RPMI8226 (cell line): ENCODE measurements around the gene C1orf122.

Source experiments
- DNase-seq: peaks from one replicate; pipeline ENCODE4 v3.0.0-alpha.2; 2015

Gene C1orf122

DNA sequence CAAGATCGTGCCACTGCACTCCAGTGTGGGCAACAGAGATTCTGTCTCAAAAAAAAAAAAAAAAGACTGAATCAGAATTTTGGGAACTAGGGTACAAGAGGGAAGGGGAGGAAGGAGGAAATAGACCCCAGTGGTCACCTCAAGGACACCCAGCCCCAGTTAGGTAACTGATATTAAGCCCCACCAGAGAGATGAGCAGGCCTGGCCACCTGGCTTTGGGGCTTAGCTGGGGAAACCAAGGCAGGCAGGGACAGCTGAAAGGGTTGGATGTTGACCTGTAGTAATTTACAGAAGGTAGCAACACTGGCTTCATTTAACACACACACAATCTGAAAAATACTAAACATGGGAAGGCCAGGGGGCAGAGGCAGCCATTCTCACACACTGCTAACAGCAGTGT lies 5.2 kb upstream of the C1orf122 start:
- no peak for DNase-seq

DNA sequence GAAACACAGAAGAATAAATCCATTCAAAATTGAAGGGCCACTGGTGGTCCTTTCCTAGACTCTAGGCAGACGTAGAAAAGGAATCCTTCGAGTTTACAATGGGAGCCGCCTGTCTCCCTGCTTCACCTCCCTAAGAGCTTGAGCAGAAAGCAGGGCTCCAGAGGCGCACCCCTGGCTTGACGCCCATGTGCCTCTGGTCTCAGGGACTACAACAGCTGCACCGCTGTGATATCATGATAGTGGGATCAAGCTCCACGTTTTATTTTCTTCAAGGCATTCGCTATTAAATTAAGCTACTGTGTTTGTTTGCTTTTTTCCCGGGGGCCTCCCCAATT lies 403 bp upstream of the C1orf122 start:
- DNase-seq, result no peak

DNA sequence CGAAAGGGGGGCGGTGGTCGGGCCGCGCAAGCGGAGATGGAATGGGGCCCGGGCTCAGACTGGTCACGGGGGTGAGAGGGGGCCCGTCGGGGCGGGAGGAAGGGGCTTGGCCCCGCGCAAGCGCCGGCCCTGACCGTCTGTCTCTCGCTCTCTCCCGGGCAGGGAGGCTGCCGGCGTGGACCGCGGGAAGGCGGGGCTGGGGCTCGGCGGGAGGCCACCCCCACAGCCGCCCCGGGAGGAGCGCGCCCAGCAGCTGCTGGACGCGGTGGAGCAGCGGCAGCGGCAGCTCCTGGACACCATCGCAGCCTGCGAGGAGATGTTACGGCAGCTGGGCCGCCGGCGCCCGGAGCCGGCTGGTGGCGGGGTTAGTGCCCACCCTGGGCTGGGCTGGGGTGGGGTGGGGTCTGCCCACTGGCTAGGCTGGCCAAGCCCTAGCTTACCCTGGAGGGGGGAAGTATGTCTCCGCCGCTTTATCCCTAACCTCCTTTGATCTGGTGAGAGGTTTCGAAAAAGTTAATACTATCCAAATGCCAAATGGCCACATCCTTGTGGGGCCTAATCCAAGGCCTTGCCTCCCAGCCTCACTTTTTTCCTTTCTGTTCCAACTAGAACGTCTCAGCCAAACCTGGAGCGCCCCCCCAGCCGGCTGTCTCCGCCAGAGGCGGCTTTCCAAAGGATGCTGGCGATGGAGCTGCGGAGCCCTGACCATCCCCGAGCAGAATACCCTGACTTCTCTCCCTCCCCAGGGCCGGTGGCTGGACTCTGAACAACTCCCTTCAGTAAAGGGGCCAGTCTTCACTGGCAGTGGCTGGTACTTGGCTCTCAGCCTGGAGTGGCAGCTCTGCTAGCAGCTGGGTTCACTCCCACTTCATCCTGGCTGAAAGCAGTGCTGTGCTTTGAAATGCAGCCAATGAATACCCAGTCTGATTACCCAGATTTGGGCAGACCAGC lies 1.1 kb downstream of the C1orf122 start:
- peak; percentile 84 for DNase-seq

DNA sequence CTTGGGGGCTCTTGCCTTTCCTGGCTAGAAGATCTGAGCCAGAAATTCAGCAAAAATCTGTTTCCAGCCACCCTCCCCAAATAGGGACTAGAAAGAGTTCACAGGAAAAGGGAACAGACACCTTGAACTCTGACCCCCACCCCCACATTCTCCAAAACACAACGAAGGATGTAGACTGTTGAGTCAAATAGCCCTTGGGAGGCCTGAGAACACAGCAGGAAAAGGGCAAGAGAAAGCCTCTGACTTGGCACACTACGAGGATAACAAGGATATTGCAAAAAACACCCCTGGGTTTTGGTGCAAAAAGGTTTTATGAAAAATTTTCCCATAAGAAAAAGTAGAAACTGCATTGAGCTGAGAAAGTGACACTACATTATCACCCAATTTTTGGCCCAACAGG lies 2.4 kb downstream of the C1orf122 start:
- DNase-seq, result no peak

DNA sequence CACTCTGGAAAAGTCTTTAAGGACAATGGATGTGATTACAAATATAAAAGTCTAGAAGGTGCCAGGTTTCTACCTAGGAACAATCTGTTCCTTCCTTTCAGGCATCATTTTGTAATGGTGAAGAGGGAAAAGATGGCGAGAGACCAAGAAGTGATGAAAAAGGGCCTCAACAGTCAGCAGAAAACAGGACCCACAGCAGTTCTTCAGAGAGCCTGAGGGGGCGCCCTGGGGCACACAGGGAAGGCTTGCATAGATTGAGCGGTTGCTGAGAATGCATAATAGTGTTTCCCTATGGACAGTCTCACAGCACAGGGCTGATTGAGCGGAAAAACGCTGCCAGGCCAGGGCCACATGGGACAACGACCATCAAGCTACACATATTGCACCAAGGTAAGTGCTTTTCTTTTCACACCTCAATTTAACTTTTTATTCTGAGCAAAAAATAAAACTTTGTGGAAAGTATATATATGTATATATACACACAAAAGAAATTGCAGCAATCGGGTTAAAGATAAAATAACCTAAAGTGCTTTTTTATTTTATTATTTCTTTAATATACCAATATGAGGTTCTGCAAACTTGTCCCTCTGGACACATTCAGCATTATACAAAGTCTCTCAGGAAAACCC lies 3.6 kb downstream of the C1orf122 start:
- DNase-seq, result peak; percentile 88

DNA sequence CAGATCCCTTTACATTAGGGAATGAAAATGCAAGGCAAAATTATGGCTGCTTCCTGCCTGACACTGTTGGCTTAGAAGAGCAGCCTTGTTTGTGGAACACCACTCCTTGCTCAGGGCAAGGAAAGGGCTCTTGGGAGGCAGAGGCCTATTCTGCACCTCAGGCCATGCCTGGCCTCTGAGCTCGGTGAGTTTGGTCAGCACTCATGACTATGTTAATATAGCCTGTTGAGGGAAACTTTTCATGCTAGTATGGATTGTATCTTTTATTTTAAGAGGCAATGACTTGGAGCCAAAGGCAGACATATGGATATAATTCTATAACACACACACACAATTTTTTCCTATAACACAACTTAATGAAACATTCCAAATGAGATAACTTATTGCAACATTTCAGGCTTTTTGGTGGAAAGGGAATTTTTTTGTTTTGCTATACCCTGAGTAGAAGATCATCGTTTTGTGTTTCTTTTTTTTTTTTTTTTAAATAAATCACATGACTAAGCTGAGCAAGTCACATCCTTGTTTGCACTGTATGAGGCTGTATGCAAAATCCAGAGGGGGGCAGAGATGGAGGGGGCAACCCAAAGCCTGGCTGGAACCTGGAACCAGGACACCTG lies 6.0 kb downstream of the C1orf122 start:
- DNase-seq, result no peak

DNA sequence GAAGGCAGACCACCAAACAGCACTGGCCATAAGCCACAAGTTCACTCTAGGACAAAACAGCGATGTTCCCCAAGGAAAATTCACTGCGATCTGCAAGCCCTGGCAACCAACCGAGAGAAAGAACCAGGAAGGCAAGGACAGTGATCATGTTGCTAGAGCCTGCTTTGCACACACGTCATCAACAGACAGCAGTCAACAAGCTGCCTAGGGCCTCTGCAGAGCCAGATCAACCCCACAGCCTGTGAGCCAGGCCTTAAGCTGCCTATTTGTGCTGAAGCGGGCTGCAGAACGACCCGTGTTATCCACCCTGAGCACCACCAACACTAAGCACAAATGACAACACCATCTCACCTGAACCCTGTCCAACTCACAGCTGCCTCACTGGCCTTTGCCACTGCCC lies 6.7 kb downstream of the C1orf122 start:
- no peak for DNase-seq

DNA sequence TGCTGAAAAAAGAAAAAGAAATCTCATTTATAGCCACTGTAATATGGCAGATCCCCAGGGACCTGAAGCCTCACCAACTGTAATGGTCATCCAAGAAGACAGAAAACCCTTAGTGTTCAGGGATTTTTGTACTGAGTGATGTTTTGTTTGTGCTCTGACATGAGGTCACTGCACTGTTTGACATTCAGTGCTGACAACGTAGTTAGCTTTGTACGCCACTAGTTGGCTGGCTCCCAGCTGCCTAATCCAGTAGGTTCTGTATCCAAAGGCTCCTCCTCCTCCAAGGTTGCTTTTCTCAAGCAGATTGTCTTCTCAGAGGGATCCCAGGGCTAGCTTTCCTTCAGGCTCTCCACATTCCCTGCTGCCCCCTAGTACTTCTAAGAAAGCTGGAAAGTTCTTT lies 9.9 kb downstream of the C1orf122 start:
- DNase-seq, result no peak

DNA sequence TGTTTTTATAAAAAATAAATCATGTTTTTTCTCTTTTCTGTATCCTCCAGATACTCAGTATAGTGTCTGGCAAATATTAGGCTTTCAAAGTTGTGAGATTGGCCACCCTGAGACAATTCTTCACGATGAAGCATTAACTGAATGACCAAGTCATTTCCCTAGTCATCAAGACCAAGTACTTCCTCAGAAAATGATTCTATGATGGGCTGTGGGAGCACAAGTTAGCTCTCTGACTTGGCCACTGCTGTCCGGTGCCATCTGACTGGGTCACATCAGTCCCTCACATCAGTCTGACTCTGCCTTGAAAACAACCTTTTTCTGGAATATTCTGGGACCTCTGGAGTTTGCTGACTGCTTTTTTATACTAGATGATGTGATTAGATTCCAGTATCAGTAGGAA lies 13.9 kb downstream of the C1orf122 start:
- DNase-seq, result no peak

DNA sequence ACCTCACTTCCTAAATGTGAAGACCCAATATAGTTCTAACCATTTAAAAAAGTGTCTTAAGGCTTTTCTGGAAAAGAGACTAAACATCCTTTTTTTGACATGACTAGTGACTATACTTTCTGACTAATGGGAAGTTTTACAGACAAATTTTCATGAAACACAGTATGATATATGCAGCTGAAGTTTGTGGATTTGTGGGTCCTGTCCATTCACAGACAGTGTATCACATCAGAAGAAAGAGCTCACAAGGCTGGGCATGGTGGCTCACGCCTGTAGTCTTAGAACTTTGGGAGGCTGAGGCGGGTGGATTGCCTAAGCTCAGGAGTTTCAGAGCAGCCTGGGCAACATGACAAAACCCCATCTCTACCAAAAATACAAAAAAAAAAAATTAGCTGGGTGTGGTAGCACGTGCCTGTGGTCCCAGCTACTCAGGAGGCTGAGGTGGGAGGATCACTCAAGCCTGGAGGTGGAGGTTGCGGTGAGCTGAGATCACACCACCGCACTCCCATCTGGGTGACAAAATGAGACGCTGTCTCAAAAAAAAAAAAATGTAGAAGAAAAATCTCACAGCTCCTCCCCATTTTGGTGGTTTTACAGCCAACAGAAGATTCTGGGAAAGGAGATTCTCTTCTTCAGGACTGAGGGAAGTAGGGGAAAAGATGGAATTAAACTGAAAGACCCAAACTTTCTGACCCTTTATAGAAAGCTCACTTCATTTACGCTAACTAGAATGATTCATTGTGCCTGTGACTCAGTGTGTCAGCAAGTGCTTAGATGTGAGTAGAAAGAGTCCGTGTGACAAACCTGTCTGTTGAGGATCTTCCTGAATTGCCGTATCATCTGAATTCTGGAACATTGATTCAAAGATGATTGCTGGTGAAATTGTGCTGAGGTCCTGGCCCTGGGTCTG lies 15.6 kb downstream of the C1orf122 start:
- no peak for DNase-seq

DNA sequence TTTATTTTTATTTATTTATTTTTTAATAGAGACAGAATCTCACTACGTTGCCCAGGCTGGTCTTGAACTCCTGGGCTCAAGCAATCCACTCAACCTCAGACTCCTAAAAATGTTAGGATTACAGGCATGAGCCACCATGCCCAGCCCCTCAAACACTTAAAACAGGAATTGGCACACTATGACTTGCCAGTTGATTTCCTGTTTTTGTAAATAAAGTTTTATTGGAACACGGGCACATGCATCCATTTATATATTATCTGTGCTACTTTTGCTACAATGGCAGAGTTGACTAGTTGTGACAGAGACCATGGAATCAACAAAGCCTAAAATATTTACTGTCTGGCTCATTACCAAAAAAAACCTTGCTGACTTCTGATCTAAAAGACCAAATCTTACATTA lies 16.4 kb downstream of the C1orf122 start:
- DNase-seq, result no peak

DNA sequence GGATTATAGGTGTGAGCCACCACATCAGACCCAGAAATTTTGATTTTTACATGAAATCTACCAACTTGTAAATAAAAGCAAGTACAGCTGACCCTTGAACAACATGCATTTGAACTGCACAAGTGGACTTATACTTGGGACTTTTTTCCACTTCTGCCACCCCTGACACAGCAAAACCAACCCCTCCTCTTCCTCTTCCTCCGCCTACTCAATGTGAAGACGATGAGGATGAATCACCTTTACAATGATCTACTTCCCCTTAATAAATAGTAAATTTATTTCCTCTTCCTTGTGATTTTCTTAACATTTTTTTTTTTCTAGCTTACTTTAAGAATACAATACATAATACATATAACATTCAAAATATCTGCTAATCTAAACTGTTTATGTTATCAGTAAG lies 17.9 kb downstream of the C1orf122 start:
- no peak for DNase-seq

DNA sequence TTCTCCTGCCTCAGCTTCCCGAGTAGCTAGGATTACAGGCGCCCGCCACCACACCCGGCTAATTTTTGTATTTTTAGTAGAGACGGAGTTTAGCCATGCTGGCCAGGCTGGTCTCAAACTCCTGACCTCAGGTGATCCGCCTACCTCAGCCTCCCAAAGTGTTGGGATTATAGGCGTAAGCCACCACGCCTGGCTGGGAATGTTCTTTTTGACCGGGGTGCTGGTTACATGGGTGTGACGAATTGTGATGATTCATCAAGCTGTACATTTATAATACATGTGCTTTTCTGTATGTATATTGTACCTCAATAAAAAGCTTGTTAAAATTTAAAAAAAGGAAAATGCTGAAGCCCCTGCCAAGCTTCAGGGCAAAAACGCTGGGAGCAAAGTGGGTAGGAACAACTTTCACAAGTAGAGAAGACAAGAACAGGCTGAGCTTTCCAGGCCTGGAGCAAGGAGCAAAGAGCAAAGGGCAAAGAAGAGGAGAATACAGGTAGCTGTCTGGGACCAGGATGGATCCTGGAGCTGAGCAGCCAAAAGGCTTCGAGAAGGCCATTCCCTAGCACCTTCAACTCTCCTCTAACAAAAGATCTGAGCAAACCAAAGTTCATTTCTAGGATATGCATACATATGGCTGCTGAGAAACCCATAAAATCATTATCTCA lies 21.0 kb downstream of the C1orf122 start:
- DNase-seq, result no peak

DNA sequence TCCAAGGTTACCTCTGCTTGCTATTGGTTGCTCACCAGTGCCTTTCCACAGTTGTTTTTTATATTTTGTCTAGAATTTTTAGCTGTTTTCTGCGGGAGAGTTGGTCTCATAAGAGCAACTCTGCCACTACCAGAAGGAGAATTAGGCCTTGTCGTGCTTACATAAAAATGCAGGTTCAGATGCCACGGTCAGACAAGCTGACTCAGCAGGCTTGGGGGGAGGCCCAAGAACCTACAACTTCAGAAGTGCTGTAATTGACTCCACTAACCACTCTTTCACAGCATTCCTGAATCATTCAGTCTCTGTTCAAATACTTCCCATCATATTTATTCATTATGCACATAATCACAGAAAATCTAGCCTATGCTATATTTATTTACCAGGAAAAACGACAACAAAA lies 23.5 kb downstream of the C1orf122 start:
- no peak for DNase-seq

DNA sequence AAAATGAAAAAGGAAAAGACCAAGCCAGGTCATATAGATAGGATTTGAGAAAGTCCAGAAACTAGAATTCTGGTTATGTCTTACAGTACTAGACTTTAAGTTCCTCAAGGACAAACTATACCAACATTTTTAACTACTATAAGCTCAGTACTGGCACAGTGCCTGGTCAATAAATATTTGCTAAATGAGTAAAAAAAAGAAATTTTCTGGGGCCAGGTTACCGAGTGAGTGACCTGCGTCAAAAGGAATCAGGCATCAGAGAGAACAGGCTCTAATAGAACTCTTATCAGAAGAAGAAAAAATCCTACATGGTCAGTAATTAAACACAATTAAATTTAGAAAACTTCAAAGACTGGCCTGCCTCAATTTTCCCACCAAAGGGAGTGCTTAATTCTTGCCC lies 24.2 kb downstream of the C1orf122 start:
- DNase-seq, result no peak

DNA sequence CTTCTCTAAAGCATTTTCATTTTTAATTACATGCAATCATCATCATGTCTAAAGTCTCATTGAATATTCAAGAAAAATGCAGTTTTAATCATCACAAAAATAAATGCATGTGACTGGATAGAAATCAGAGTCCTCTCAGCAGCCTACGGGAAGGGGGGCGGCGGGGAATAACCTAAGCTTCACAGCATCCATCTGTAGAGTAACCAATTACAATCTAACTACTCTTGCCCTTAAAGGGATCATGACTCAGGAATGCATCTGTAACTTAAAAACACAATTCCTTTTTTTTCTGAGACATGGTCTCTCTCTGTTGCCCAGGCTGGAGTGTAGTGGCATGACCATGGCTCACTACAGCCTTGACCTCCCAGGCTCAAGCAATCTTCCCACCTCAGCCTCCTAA lies 29.2 kb downstream of the C1orf122 start:
- DNase-seq, result no peak

DNA sequence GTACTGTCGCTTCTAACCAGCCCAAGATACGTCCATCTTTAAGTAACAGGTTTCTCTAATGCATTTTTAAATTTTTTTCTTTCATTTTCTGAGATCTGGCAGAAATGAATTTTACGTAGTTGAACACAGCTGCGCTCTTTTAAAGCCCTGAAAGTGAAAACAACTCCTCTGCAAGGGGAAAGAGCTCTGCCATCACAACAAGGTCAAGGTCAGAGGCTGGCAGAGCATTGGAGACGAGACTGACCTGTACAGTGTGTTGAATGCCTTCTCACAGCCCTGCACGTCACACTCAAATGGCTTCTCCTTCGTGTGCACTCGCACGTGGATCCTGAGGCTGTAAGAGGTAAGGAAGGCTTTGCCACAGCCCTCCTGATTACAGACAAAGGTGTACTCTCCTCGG lies 32.1 kb downstream of the C1orf122 start:
- DNase-seq, result no peak

DNA sequence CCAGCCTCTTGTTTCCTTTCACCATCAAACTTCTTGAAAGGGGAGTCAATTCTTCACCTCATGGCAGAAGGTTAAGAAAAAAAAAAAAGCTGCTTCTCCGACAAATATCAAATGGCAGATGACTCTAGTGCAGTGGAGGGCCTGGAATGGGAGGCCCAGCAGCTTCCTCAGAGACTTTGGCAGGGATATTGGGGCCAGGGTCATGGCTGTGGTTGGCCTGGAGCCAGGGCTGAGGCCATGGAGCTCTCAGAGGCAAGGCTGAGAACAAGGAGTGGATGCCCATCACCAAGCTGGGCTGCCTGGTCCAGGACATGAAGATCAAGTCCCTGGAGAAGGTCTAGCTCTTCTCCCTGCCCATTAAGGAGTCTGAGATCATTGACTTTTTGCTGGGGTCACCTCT lies 33.1 kb downstream of the C1orf122 start:
- DNase-seq, result no peak

DNA sequence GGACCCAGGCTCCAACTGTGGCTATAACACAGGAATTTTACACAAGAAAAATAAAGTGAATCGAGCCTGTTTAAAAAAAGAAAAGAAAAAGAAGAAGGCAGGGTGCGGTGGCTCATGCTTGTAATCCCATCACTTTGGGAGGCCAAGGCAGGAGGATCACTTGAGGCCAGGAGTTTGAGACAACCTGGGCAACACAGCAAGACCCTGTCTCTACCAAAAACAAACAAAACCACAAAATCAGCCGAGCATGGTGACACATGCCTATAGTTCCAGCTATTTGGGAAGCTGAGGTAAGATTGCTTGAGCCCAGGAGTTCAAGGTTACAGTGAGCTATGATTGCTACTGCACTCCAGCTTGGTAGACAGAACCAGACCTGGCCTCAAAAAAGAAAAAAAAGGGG lies 34.1 kb downstream of the C1orf122 start:
- DNase-seq, result no peak

DNA sequence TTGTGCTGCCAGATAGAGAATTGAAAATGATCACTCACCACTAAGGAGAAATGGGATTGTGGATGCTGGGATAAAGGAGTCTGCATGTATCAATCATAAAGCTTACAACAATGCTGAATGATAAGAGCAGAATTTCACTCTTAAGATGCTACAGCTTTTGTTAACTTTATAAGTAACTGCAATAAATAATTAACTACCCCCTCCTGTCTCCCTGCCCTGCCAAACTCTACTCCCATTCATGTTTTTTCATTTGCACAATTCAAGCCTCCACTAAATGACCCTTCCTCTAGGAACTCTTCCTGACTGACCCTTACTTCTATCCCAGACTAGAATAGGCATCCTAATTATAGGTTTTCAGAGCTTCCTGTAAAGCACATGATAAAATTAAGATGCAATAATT lies 36.9 kb downstream of the C1orf122 start:
- DNase-seq, result no peak

DNA sequence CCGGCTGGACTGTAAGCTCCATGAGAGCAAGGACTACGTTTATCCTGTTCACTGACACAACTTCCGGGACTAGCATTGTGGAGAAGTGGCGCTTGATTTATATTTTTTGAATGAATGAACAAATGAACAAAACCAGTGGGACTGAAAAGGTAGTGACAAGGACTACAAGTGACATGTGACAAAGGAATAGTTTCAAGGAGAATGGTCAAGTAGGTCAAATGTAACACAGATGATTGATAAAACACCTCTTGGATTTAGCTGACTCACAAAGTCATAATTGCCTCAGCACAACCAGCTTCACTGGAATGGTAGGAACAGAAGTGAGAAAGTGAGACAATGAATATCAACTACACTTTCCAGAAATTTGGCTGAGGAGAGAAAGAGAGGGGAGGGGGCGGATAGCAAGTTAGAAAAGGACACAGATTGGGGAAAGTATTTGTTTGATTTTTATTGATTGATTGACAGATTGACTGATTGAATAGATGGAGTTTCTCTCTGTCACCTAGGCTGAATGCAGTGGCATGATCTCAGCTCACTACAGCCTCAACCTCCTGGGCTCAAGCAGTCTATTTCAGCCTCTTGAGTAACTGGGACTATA lies 37.6 kb downstream of the C1orf122 start:
- DNase-seq, result no peak

DNA sequence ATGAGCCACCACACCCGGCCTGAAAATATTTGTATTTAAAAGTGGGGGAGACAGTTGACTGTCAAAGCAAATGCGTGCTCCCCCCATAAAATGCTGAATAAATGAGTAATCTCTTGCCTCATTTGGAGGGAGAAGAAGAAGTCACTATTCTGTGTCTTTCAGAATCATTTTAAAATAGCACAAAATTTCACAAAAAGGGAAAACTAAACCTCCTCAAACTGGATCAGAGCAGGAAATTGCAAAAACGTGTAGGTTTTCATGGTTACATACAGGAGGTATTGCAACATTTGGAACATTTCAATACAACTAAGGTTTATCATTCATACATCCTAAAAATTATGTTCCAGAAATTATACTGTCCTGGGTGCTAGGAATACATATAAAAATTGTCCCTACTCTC lies 38.2 kb downstream of the C1orf122 start:
- DNase-seq, result no peak
